ENCODE data around the gene SERPIND1. TPM values are rescaled to one million over a fixed set of nuclear protein-coding genes. Genes with fewer than 3 reads are reported as not detected.

SERPIND1 gene
- total RNA-seq, 1 donor from 2014 or later = not detected

- Histone ChIP-seq H3K36me3 (ENCODE audit: control insufficient read depth, insufficient read depth, low read length) (peaks cover 19% of the 10 kb centered on the region), H3K4me3 (ENCODE audit: low read depth, low read length) (no peak overlapping the region), H3K27me3 (ENCODE audit: control insufficient read depth, insufficient read depth, low read length) (no peaks in the 10 kb centered on the region)
- no peak for TF ChIP-seq CTCF (IDR thresholded peaks at IDR 0.05; ENCODE audit: insufficient read depth, low read length, severe bottlenecking)
- FAIRE-seq (no peak), DNase-seq (ENCODE audit: low read depth) (no peak)
Measured at GRCh38 chr22:20808844-20809243, 34.9 kb downstream of the SERPIND1 start.

DNA sequence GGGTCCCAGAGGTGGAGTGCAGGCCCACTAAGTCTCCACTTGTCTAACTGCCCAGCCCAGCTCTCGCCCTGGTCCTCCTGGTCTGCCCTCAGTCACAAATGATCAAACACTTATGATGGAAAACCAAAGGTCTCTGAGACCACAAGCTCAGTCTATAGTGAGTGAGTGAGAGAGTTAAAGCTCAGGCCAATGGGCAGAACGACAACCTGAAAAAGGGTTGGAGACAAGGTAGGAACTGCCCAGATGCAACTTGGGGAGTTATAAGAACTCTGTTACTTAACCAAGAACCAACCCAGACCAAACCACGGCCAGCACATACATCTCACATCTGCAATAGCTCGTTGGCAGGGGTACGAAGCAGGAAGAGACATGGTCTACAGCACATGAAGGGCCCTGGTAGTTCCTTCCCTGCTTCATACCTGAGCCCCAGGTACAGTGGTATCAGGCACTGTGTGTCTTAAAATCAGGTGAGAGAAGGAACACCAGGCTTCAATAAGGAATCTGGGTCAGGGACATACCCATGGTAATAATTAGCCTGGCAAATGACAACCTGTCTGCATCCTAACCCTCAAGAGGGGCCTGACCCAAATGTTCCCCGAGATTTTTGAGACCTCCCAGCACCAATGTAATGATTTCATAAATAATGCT, 35.7 kb downstream of the SERPIND1 start:
- no peak for TF ChIP-seq CTCF (IDR thresholded peaks at IDR 0.05; ENCODE audit: insufficient read depth, low read length, severe bottlenecking)
- FAIRE-seq (no peak), DNase-seq (ENCODE audit: low read depth) (no peak)
- Histone ChIP-seq H3K4me3 (ENCODE audit: low read depth, low read length) (no peak overlapping the region), H3K36me3 (ENCODE audit: control insufficient read depth, insufficient read depth, low read length) (peaks cover 17% of the 10 kb centered on the region), H3K27me3 (ENCODE audit: control insufficient read depth, insufficient read depth, low read length) (no peaks in the 10 kb centered on the region)

DNA sequence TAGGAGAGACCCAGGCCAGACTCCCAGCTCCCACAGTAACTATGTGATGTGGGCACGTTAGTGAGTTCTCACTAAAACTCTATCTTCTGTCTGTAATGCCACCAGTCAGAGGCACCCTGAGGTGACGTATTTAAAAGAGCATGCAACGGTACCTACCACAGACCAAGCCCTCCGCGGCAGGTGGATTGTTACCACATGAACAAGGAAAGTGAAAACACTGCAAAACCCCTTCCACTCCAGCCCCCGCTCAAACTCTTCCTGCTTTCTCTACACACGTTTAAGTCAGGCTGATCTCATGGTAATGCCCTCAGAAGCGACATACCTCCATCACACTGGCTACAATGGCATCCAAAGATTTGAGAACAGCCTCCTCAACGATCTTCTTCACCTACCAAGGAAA, 36.7 kb downstream of the SERPIND1 start:
- H3K4me3 ChIP-seq (ENCODE audit: low read depth, low read length) = no peak overlapping the region
- FAIRE-seq = peak; percentile 55
- peaks cover 13% of the 10 kb centered on the region for H3K36me3 ChIP-seq (ENCODE audit: control insufficient read depth, insufficient read depth, low read length)
- no peaks in the 10 kb centered on the region for H3K27me3 ChIP-seq (ENCODE audit: control insufficient read depth, insufficient read depth, low read length)
- no peak for TF ChIP-seq CTCF (IDR thresholded peaks at IDR 0.05; ENCODE audit: insufficient read depth, low read length, severe bottlenecking)
- no peak for DNase-seq (ENCODE audit: low read depth)

DNA sequence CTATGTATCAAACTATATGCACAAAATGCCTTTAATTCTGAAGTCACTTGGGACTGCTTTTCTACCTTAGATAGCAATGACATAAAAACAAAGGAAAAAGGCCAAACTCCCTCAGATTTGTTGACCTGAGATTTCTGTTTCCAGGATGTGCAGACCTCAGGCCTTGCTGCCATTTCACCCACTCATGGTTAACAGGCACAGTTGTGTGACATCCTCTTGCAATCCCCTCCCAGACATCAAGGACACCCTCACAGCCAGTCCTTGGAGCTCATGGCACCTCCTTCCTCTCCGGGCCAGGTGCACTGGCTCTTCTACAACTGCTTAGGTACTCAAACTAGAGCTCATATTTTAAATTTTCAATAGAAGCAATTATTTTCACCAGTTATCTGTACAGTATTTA, 37.3 kb downstream of the SERPIND1 start:
- peaks cover 13% of the 10 kb centered on the region for H3K36me3 ChIP-seq (ENCODE audit: control insufficient read depth, insufficient read depth, low read length)
- DNase-seq (ENCODE audit: low read depth) = no peak
- no peak for TF ChIP-seq CTCF (IDR thresholded peaks at IDR 0.05; ENCODE audit: insufficient read depth, low read length, severe bottlenecking)
- no peak for FAIRE-seq
- H3K27me3 ChIP-seq (ENCODE audit: control insufficient read depth, insufficient read depth, low read length) = no peaks in the 10 kb centered on the region
- no peak overlapping the region for H3K4me3 ChIP-seq (ENCODE audit: low read depth, low read length)

DNA sequence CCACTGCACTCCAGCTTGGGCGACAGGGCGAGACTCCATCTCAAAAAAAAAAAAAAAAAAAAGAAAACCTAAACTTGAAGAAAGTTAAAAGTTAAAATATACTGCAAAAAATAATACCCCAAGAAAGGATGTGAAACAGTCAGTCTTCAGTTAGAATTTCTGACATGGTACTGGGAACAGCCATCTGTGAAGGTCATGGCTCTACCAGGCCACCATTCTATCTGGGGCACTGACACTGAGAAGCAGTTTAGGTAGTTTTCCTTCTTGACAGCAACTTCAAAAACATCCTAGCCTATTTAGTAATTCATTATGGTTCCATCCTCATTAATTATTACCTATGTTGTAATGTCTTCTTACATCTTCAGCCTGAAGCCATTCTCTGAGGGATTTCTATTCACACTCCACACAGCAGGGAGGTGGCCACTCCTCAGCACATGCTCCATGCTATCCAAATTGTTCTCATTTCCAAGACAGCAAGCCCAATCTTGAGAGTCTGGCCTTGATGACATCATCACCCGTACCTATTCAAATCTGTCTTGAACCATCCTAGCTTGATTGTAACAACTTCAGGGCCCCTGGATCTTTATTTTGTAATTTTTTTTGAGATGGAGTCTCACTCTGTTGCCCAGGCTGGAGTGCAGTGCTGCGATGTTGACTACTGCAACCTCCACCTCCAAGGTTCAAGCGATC, 38.2 kb downstream of the SERPIND1 start:
- DNase-seq (ENCODE audit: low read depth) (no peak), FAIRE-seq (no peak)
- H3K36me3 ChIP-seq (ENCODE audit: control insufficient read depth, insufficient read depth, low read length) = peaks cover 15% of the 10 kb centered on the region
- no peak for TF ChIP-seq CTCF (IDR thresholded peaks at IDR 0.05; ENCODE audit: insufficient read depth, low read length, severe bottlenecking)
- no peaks in the 10 kb centered on the region for H3K27me3 ChIP-seq (ENCODE audit: control insufficient read depth, insufficient read depth, low read length)
- no peak overlapping the region for H3K4me3 ChIP-seq (ENCODE audit: low read depth, low read length)
